GM12801 (cell line): ENCODE data around the gene RGMA.

Experiments used
- TF ChIP-seq, protein P1 (sequence below): IDR thresholded peaks from one replicate; pipeline ENCODE4 v1.5.1; 2011; ENCODE audit warnings: control low read depth; ENCODE audit not compliant: insufficient read length; ENCODE audit errors: extremely low read depth

The RGMA gene

DNA sequence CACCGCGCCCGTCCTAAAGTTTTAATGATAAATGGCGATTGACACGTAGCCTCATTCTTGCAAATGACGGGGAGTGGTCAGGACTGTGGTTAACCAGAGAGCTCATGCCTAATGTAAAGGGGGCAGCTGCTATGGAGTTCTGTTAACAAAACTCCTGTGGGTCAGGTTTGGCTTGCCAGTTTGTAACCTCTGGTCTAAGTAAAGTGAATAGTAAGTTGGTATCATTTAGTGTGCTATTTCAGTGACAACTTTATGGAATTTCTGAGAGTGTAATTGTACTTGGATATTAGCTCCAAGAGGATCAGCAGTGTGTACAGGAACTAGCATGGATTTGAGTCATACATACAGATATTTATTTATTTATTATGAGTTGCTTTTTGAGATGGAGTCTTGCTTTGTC lies 87.9 kb downstream of the RGMA start:
- TF ChIP-seq, protein P1, sequence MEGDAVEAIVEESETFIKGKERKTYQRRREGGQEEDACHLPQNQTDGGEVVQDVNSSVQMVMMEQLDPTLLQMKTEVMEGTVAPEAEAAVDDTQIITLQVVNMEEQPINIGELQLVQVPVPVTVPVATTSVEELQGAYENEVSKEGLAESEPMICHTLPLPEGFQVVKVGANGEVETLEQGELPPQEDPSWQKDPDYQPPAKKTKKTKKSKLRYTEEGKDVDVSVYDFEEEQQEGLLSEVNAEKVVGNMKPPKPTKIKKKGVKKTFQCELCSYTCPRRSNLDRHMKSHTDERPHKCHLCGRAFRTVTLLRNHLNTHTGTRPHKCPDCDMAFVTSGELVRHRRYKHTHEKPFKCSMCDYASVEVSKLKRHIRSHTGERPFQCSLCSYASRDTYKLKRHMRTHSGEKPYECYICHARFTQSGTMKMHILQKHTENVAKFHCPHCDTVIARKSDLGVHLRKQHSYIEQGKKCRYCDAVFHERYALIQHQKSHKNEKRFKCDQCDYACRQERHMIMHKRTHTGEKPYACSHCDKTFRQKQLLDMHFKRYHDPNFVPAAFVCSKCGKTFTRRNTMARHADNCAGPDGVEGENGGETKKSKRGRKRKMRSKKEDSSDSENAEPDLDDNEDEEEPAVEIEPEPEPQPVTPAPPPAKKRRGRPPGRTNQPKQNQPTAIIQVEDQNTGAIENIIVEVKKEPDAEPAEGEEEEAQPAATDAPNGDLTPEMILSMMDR, result no peak

DNA sequence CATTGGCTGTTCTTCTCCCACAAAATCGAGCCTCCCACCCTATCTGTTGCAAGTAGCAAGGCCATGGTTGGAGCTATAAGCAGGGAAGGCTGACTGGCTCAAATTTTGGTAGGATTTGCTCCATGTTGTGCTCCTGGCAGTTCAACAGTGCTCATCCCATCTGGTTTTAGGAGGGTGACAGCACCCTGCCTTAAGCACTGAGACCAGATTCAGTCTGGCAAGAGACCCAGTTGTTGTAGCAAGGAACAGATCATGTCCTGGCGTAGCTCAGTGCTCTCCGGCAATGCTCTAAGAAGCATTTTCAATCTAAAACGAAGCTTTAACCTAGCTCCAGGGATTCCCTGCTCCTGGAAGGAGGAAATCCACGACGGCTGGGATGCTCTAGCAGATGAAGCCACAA lies 91.2 kb downstream of the RGMA start:
- TF ChIP-seq, protein P1, result no peak

DNA sequence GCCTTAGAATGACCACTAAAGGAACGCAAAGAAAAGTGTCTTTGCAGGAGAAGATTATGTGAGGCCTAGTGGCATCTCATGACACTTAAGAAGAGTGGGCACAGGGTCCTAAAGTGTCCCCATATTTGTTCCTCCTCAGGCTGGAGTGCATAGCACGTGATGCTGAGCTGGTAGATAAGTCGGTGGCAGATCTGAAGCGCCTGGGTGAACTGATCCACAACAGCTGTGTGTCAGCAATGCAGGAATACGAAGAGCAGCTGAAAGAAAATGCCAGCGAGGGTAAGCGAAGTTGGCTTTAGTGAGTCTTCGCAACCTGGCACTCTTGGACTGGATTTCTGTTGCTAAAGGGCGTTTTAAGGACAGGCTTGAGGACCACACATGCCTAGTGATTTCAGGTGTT lies 96.3 kb downstream of the RGMA start:
- TF ChIP-seq, protein P1, result no peak

DNA sequence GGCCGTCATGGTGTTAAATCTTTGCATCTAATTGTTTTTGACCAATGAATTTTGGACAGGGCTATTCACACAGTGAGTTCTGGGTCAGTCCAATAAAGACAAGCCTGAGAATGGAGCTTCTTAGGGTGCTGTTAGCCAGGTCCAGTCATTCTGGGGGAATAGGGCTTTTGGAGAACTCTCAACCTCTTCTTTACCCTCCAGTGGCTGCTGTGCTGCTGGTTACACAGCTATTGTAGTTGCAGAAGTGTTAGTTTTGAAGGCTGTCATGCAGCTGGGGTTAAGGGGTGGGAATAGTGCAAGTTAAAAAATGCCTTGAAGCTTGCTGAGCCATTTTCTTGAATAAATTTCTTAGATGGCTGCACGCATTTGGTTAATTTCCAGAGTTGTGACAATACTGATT lies 99.0 kb downstream of the RGMA start:
- TF ChIP-seq, protein P1, result no peak

DNA sequence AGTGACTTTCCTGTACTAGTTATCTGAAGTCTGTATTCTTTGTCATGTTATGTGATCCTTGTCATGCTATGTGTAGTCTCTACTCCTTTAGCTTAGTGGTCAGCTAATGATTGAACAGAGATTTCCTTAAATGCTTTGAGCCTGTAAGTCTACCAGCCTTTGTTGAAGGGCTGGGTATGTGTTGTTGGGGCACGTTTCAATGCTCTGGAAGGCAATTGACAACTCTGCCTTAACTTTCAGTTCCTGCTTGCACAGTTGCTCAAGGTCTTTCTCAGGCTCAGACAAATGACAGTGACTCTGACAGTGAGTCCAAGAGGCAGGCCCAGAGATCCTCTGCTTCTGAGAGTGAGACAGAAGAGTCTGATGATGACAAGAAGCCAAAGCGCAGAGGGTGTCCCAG lies 99.5 kb downstream of the RGMA start:
- TF ChIP-seq, protein P1, result no peak
